NT2/D1 (cell line): ENCODE results near the gene NCOA3.
"Not testable (repeated sequence)": the region's sequence is repeated elsewhere in the genome, so short reads cannot be mapped to it uniquely, and the experiment has no call there.

Experiments
- DNase-seq: peaks from one replicate; pipeline ENCODE4 v3.0.0-alpha.2; 2011; ENCODE audit warnings: low read depth, low spot score
- H3K27me3 ChIP-seq: 2 replicates; pipeline ENCODE4 v1.6.0; 2011; ENCODE audit warnings: mild to moderate bottlenecking; ENCODE audit not compliant: insufficient read length, insufficient read depth
- H3K36me3 ChIP-seq: 2 replicates; pipeline ENCODE4 v1.6.1; 2011; ENCODE audit warnings: mild to moderate bottlenecking, low read length, mixed read lengths; ENCODE audit not compliant: insufficient read depth, insufficient read length
- H3K4me1 ChIP-seq: 2 replicates; pipeline ENCODE4 v1.5.1; 2011; ENCODE audit not compliant: insufficient read depth, insufficient read length
- H3K4me3 ChIP-seq: 2 replicates; pipeline ENCODE4 v1.5.1; 2011; ENCODE audit warnings: low read depth; ENCODE audit not compliant: insufficient read length
- H3K9ac ChIP-seq: 2 replicates; pipeline ENCODE4 v1.6.0; 2011; ENCODE audit warnings: low read depth; ENCODE audit not compliant: insufficient read length
- H3K9me3 ChIP-seq: 2 replicates; pipeline ENCODE4 v1.5.1; 2011; ENCODE audit warnings: mild to moderate bottlenecking, low read length; ENCODE audit not compliant: insufficient read depth
- SUZ12 ChIP-seq: IDR thresholded peaks from 2 replicates; pipeline ENCODE4 v1.6.1; 2011; ENCODE audit not compliant: insufficient read length, insufficient read depth; ENCODE audit errors: extremely low read depth
- YY1 ChIP-seq: IDR thresholded peaks from 2 replicates; pipeline ENCODE4 v1.6.1; 2011; ENCODE audit not compliant: insufficient read length, insufficient read depth
- ZNF274 ChIP-seq: IDR thresholded peaks from 2 replicates; pipeline ENCODE4 v1.6.1; 2011; ENCODE audit warnings: mild to moderate bottlenecking, low read depth, low read length

The NCOA3 gene

GRCh38 chr20:47456952-47457724 is 44.5 kb upstream of the NCOA3 start:
- Histone ChIP-seq H3K9ac (no peak overlapping the region), H3K4me1 (no peaks in the 10 kb centered on the region), H3K36me3 (no peaks in the 10 kb centered on the region), H3K27me3 (no peaks in the 10 kb centered on the region), H3K9me3 (no peaks in the 10 kb centered on the region), H3K4me3 (no peak overlapping the region)
- TF ChIP-seq ZNF274 (no peak), YY1 (no peak), SUZ12 (no peak)
- no peak for DNase-seq

GRCh38 chr20:47458280-47459050 is 43.2 kb upstream of the NCOA3 start:
- not testable (repeated sequence) for H3K27me3 ChIP-seq, H3K9me3 ChIP-seq, H3K4me1 ChIP-seq, H3K36me3 ChIP-seq, H3K9ac ChIP-seq, DNase-seq, H3K4me3 ChIP-seq

GRCh38 chr20:47459344-47460073 is 42.2 kb upstream of the NCOA3 start:
- Histone ChIP-seq H3K9me3 (no peaks in the 10 kb centered on the region), H3K36me3 (no peaks in the 10 kb centered on the region), H3K27me3 (no peaks in the 10 kb centered on the region), H3K4me1 (no peaks in the 10 kb centered on the region), H3K9ac (no peak overlapping the region), H3K4me3 (no peak overlapping the region)
- no peak for DNase-seq
- TF ChIP-seq ZNF274 = no peak

- not testable (repeated sequence) for H3K36me3 ChIP-seq, H3K9ac ChIP-seq, H3K27me3 ChIP-seq, DNase-seq, H3K4me3 ChIP-seq, H3K4me1 ChIP-seq, H3K9me3 ChIP-seq
Observed at GRCh38 chr20:47460761-47461112, 41.0 kb upstream of the NCOA3 start.

- no peak overlapping the region for H3K9ac ChIP-seq
- no peak for TF ChIP-seq YY1
- TF ChIP-seq SUZ12 = no peak
- TF ChIP-seq ZNF274 = no peak
- no peaks in the 10 kb centered on the region for H3K36me3 ChIP-seq
- DNase-seq = no peak
- no peaks in the 10 kb centered on the region for H3K4me1 ChIP-seq
- no peak overlapping the region for H3K4me3 ChIP-seq
- no peaks in the 10 kb centered on the region for H3K9me3 ChIP-seq
- H3K27me3 ChIP-seq = no peaks in the 10 kb centered on the region
Observed at GRCh38 chr20:47461120-47461685, 40.5 kb upstream of the NCOA3 start.

GRCh38 chr20:47461906-47462305 is 39.8 kb upstream of the NCOA3 start:
- H3K36me3 ChIP-seq, H3K4me3 ChIP-seq, H3K4me1 ChIP-seq, H3K9ac ChIP-seq, DNase-seq, H3K27me3 ChIP-seq, H3K9me3 ChIP-seq: not testable (repeated sequence)

- Histone ChIP-seq H3K27me3 (no peaks in the 10 kb centered on the region), H3K4me3 (no peak overlapping the region), H3K9me3 (no peaks in the 10 kb centered on the region), H3K4me1 (no peaks in the 10 kb centered on the region), H3K36me3 (no peaks in the 10 kb centered on the region), H3K9ac (no peak overlapping the region)
- TF ChIP-seq YY1 (no peak), ZNF274 (no peak), SUZ12 (no peak)
- no peak for DNase-seq
Observed at GRCh38 chr20:47464380-47465101, 37.1 kb upstream of the NCOA3 start.
